Endothelial cell of coronary artery (primary cell): Measurements from ENCODE around the gene CHD6. TPM values are rescaled to one million over a fixed set of nuclear protein-coding genes. Genes with fewer than 3 reads are reported as not detected.

Source experiments
- total RNA-seq: library from RNA; depleted of rRNA; stranded (reverse); fragments of >200 nt; gene quantifications from 2 replicates; pipeline ENCODE4 v1.2.3, GENCODE V29; 2014

The CHD6 gene
- total RNA-seq = 20.4 and 26.8 TPM in 2 replicates

DNA sequence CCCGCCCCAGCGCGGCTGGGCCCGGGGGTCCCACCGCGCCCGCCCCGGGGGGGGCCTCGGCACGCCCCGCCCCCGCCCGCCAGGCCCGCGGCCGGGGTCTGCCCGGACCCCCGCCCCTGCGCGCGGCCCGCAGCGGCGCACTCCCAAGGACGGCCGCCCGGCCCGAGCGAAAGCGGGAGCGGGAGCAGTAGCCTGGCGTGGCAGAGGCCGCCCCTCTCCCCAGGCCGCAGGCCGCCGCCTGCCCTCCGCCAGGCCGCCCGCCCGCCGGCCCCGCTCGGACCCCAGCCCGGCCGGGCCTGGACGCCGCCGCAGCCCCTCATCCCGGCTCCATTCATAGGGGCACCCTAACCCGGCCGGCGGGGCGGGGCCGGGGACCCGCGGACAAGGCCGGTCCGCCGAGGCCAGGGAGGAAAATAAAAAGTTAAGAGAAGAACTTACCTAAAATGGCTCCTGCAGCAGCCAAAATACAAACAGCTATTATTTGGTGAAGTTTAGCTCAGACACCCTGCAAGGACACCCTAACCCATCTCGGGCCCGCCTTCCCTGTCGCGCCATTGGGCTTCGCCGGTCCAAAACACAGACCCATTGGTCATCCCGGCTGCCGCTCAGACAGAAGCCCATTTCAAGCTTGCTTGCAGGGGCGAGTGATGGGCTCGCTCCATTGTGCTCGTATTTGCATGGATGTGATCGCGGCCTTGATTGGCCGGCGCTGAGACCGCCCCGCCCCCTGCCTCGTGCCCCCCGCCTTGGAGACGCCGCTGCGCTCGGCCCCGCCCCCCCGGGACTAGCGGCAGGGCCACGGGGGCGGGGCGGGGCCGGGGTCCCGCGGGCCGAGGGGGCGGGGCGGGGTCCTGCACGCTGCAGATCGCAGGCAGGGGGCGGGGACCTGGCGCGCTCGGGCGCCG lies at the start of gene CHD6:
TSS of gene CHD6 (minus strand) at position 476 of the 905 bp plus-strand sequence. CDS start 67,040 bp downstream, outside the sequence.

DNA sequence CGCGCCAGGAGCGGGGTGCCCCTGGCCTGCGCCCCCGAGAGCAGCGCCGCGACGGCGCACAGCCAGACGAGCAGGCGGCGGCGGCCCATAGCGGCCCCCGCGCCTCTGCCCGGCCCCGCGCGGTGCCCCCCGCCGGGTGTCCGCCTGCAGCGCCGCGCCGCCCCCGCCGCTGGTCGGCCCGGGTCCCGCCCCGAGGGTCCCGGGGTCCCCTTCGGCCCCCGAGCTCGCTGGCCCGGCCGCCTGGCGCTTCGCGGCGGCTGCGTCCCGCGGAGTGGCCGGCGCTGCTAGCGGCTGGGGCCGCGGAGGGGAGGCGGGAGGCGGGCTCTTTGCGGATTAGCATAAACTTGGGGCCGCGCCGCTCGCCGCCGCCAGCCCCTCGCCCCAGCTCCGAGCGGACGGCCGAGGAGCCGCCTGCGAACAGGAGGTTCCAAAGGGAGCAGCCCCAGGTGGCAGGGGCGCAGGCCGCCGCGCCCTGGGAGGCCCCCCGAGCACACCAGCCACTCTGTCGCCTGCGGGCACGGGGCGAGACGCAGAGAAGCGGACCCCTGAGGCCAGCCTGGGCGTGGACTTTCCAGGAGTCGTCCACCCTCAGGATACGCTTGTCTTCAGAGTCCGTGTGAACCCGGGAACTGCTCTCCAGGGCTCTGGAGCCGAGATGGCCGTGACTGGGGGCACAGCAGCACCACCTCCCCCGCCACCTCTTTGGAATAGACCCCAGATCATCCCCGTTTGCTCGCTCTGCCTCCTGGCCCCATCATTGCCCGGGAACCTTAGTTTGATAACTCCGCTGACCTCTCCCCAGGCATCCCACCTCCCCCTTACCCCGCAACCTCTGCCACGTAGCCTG lies 251.4 kb downstream of the CHD6 start, which contains the start of gene EMILIN3:
TSS of gene EMILIN3 (minus strand) at position 273 of the 847 bp plus-strand sequence. CDS start at position 89, 184 bp downstream.

